ENCODE results near the gene MYOCOS.

GRCh38 chr1:171600862-171601261 lies 21.2 kb upstream of the MYOCOS start:
- TF ChIP-seq, protein P1, sequence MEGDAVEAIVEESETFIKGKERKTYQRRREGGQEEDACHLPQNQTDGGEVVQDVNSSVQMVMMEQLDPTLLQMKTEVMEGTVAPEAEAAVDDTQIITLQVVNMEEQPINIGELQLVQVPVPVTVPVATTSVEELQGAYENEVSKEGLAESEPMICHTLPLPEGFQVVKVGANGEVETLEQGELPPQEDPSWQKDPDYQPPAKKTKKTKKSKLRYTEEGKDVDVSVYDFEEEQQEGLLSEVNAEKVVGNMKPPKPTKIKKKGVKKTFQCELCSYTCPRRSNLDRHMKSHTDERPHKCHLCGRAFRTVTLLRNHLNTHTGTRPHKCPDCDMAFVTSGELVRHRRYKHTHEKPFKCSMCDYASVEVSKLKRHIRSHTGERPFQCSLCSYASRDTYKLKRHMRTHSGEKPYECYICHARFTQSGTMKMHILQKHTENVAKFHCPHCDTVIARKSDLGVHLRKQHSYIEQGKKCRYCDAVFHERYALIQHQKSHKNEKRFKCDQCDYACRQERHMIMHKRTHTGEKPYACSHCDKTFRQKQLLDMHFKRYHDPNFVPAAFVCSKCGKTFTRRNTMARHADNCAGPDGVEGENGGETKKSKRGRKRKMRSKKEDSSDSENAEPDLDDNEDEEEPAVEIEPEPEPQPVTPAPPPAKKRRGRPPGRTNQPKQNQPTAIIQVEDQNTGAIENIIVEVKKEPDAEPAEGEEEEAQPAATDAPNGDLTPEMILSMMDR (IDR thresholded peaks at IDR 0.05): no peak
- no peak for TF ChIP-seq POLR2A (IDR thresholded peaks at IDR 0.05)
